ENCODE results near the gene MAGEA10. TPM values are rescaled to one million over a fixed set of nuclear protein-coding genes. Genes with fewer than 3 reads are reported as not detected.

MAGEA10 gene
- total RNA-seq, 1 experiment from 2014 or later: not detected

- Histone ChIP-seq H3K9ac (ENCODE audit: extremely low read depth, insufficient read length, low read length) (no peak overlapping the region), H2BK12ac (ENCODE audit: insufficient read length, low read depth, low read length) (no peak overlapping the region), H3K4me1 (ENCODE audit: insufficient read depth, low read length) (no peaks in the 10 kb centered on the region), H3K23ac (ENCODE audit: insufficient read length, low read depth, low read length) (no peak overlapping the region), H2BK120ac (ENCODE audit: low read depth, low read length, poor library complexity, severe bottlenecking) (no peak overlapping the region), H4K8ac (replicated peaks; ENCODE audit: insufficient read length, low read depth, low read length) (no peak overlapping the region), H4K20me1 (ENCODE audit: control insufficient read depth, insufficient read depth, insufficient read length) (no peaks in the 10 kb centered on the region), H4K5ac (ENCODE audit: insufficient read length, low read depth, low read length) (no peak overlapping the region), H2BK20ac (ENCODE audit: low read depth, low read length, poor library complexity, severe bottlenecking) (no peak overlapping the region), H3K18ac (ENCODE audit: insufficient read length, low read depth, low read length) (no peak overlapping the region), H3K27ac (ENCODE audit: insufficient read length, low read depth, low read length) (no peak overlapping the region), H2AK5ac (ENCODE audit: insufficient read length, low read length) (no peak overlapping the region), H3K9me3 (ENCODE audit: control insufficient read depth, low read depth, low read length) (peaks cover 20% of the 10 kb centered on the region), H3K23me2 (ENCODE audit: insufficient read length, low read depth, low read length, poor library complexity, severe bottlenecking) (no peaks in the 10 kb centered on the region), H4K91ac (ENCODE audit: insufficient read length, low read depth, low read length) (no peak overlapping the region), H3K4ac (ENCODE audit: low read depth, low read length) (no peak overlapping the region), H3K79me1 (ENCODE audit: insufficient read depth, low read depth, low read length, poor library complexity, severe bottlenecking) (no peaks in the 10 kb centered on the region), H2BK15ac (ENCODE audit: low read depth, low read length) (no peak overlapping the region), H3T11ph (ENCODE audit: low read length) (no peak overlapping the region), H2AFZ (ENCODE audit: low read length) (no peak overlapping the region), H3K27me3 (ENCODE audit: insufficient read depth, low read length) (no peaks in the 10 kb centered on the region), H3K56ac (ENCODE audit: insufficient read length, low read depth, low read length) (no peak overlapping the region), H3K79me2 (ENCODE audit: insufficient read depth, low read length) (no peaks in the 10 kb centered on the region), H3K4me2 (ENCODE audit: insufficient read depth, insufficient read length, low read length) (no peak overlapping the region), H3K14ac (ENCODE audit: insufficient read depth, low read length) (no peak overlapping the region), H2BK5ac (ENCODE audit: insufficient read length, low read length) (no peak overlapping the region)
- no peak for TF ChIP-seq CTCF (conservative IDR thresholded peaks at IDR 0.05)
- Mint-ChIP-seq H3K4me1 (no peaks in the 10 kb centered on the region), H3K4me3 (no peak overlapping the region), H3K9me3 (peaks cover 47 to 64% of the 10 kb centered on the region in 2 experiments), H3K27ac (no peak overlapping the region; a peak in 1 of 7 replicates), H3K27me3 (ENCODE audit: low read depth) (peaks cover 3% of the 10 kb centered on the region), H3K36me3 (ENCODE audit: insufficient read depth in 1 of 3, low read depth in 3 of 3) (peaks cover 0 to 3% (median 0%) of the 10 kb centered on the region in 3 experiments; a peak in 3 of 7 replicates)
- WGBS (ENCODE audit: extremely low coverage, insufficient read length, low lambda C conversion rate): no CpG with 5 or more reads among the region's 26 CpGs
- DNase-seq: no peak
Observed at GRCh38 chrX:152137771-152138387, 498 bp downstream of the MAGEA10 start.
